Femur (tissue), 1 donor: ENCODE data around the gene TRERF1.

Experiments
- DNase-seq: peaks from one replicate; pipeline ENCODE4 v3.0.0-alpha.2; 2017

TRERF1 gene

GRCh38 chr6:42393339-42393738 is 58.4 kb downstream of the TRERF1 start:
- DNase-seq, result no peak

GRCh38 chr6:42392833-42393232 is 58.9 kb downstream of the TRERF1 start:
- no peak for DNase-seq

DNA sequence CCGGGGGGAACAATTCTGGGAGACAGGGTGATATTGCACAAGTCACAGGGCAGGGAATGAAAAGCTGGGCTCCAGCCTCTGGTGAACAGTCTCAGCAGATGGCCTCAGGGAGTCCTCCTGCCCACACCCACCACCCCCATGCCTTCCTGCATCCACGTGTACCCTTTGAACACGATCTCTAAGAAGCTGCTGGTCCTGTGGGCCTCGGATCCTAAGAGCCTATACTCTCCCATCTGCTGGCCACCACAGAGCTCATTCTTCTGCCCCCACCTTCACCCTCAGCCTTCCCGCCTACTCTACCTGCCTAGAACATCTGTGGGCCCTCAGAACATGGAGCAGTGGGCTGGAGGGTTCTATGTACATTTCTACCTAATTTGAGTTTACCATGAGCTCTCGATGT is 60.3 kb downstream of the TRERF1 start:
- DNase-seq, result no peak

- DNase-seq, result no peak
These were observed 61.3 kb downstream of the TRERF1 start for GRCh38 chr6:42390228-42390934.

DNA sequence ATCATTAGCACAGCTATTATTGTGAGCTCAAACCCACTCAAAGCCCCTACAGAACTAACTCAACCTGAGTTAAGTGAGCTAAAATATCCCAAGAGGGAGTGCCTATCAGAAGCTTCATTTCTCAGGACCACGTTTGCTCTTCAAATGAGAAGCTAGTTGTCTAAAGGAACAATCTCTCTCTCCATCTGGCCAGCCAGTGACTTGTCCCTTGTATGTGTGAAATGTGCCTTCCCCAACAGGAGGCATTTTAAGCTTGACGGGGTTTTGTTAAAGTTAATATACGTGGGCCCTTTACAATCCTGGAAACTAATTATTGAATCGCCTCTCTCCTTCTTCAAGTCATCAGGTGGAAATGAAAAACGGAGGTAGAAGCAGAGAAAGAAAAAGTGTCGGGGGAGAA is 62.0 kb downstream of the TRERF1 start:
- no peak for DNase-seq

- no peak for DNase-seq
These were observed 63.7 kb downstream of the TRERF1 start for GRCh38 chr6:42388046-42388445.

DNA sequence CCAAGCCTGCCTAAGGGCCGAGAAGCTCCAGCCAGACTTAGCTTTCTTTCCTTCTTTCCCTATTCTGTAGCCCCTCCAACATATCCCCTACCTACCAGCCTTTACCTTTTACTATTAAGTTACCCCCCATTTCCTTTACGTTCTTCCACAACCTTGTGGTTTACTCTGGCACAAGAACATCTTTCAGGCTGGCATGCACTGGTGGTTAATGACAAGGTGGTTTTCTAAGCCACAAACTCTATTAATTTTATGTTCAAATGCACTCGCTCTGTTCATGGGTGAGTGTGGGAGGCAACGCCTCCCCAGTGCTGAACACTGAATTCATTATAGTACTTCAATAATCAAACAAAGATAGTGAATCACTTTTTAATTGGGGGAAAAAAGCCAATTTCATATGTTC is 64.4 kb downstream of the TRERF1 start:
- DNase-seq, result no peak

- no peak for DNase-seq
These were observed 66.4 kb downstream of the TRERF1 start for GRCh38 chr6:42385339-42385738.

- no peak for DNase-seq
These were observed 68.1 kb downstream of the TRERF1 start for GRCh38 chr6:42383421-42384205.

- DNase-seq, result no peak
These were observed 69.9 kb downstream of the TRERF1 start for GRCh38 chr6:42381850-42382249.

- no peak for DNase-seq
These were observed 71.3 kb downstream of the TRERF1 start for GRCh38 chr6:42380228-42380979.

- no peak for DNase-seq
These were observed 73.2 kb downstream of the TRERF1 start for GRCh38 chr6:42378536-42378935.

GRCh38 chr6:42378125-42378524 is 73.6 kb downstream of the TRERF1 start:
- DNase-seq, result no peak

DNA sequence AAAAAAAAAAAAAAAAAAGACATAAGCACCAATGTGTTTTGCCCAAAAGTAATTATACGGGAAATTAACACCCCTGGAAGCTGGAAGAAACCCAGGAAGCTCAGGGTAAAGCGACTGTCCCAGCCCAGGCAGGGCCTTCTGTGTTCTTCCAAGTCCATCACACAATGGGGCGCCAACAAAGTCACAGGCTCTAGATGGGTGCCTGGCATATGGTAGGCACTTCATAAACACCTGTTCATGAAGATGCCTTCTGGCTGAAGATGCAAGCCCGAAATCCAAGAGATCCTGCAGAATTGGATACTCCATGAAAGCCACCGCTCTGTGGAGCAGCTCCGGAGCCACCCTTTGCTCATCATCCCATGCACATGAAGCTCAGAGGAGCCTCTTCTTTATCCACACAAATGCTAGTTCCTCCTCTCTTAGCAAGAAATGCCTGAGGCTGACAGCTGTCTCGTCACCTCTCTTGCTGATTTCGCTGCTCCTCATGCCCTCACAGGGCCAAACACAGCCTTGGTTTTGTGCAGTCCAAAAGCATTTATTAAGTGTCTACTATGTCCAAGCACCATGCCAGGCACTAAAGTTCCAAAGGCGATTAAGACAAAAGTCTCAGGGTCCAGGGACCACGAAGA is 76.6 kb downstream of the TRERF1 start:
- DNase-seq, result no peak

DNA sequence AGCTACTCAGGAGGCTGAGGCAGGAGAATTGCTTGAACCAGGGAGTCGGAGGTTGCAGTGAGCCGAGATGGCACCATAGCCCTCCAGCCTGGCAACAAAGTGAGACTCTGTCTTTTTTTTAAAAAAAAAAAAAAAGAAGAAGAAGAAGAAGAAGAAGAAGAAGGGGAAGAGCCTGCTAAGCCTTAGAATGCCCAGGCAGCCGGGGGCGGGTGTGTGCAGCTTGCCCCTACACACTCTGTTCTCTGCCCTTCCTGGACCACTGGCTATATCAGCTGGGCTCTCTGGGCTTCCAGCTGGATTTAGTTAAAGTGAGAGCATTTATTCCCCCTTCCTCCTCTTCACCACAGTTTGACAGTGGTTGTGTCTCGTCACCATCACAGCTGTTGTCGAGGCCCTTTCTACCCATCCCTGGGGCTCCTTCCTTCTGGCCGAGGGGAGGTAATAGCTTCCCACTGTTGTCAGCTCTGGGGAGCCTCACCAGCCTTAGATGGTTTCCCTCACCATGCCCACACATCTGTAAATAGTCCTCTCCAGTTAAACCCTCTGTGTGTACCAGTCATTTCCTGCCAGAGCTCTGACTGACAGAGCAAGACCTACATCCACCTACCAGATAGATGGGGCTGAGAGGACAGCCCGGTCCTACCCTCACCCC is 77.6 kb downstream of the TRERF1 start:
- DNase-seq, result no peak

GRCh38 chr6:42372699-42373098 is 79.0 kb downstream of the TRERF1 start:
- DNase-seq, result no peak

DNA sequence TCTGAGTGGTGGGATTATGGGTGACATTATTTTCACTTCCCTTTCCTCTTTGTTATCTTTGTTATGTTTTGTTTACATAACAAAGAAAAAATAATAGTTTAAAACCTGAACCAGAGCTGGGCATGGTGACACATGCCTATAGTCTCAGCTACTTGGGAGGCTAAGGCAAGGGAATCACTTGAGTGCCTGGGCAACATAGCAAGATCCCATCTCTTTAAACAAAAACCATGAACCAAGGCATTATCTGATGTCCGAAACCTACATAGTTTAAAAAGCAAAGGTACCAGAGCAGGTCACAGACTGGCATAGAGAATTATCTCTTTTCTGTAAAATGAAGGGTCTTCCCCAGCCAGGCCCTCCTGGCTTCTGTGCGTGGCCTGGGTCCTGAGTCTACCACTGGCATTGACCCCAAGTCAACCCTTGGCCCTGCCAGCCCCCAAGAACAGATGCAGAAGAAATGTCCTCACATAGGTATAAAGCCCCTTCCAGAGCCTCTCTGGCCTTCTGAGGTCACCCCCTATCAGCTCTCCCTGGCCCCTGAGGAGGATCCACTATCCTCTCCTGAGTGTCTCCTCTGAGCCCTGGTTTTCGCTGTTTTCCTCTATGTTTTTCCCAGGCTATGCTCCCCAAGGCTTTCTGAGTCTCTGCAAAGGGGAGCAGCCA is 81.3 kb downstream of the TRERF1 start:
- no peak for DNase-seq

- DNase-seq, result no peak
These were observed 82.2 kb downstream of the TRERF1 start for GRCh38 chr6:42369568-42369967.

DNA sequence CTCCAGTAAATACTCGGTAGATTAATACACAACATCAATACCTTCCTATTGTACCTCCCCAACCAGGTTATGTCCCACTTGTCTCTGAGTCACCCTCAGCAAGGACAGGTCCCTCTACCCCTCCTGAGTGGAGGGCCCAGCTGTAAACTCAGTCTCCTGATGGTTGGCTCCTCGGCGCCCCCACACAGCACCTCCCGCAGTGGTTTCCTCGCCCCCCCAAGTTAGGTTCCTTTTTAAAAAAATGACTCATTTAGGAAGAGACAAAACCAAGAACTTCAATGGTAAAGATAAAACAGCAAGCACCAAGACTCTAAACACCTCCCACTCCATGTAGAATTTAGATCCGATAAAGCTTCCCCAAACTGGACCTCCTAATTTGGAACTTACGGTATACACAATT is 83.5 kb downstream of the TRERF1 start:
- no peak for DNase-seq

DNA sequence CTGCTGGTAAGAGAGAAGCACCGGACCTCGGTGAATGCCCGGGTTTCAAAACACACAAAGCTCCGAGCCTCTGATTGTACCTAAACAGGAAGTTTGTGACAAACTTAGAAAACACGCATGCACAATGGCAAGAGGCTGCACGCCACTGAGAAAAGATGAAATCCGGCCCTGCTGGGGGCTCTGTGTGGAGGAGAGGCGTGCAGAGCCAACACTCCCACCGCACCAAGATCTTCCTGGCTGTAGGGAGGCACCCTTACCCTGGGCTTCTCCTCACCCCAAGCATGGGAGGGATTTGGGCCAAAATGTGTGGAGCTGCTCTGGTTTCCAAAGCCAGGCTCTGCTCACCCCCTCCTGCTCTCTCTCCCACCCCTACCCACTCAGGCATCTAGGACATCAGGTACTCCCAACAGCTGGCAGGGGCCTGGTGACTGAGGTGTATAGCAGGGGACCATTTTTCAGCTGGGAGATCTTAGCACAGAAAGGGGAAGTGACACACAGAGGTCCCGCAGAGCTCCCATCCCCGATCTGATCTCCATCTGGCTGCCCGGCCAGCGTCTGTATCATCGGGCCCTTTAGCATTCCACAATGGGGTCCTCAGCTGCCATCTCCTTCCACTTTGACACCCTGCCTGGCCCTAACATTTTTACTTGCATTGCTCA is 84.2 kb downstream of the TRERF1 start:
- DNase-seq, result no peak

GRCh38 chr6:42366999-42367352 is 84.8 kb downstream of the TRERF1 start:
- no peak for DNase-seq
